C4-2B (cell line): ENCODE results near the gene C19orf18.

Experiments
- CTCF ChIP-seq: fragments of 450-650 bp; conservative IDR thresholded peaks from 2 replicates; pipeline ENCODE4 v1.5.1; 2017; ENCODE audit warnings: mild to moderate bottlenecking
- ZFX ChIP-seq: fragments of 450-650 bp; IDR thresholded peaks from 2 replicates; pipeline ENCODE4 v1.6.1; 2017

GRCh38 chr19:58002384-58003173, 28.2 kb upstream of the C19orf18 start, which contains the start of gene ZNF606:
- TF ChIP-seq CTCF (no peak), ZFX (peak; percentile 99)
